GM18873 (cell line): Measurements from ENCODE around the gene YOD1.
"Not testable (repeated sequence)": the region's sequence is repeated elsewhere in the genome, so short reads cannot be mapped to it uniquely, and the experiment has no call there.

Experiments
- ATAC-seq: cut with Tn5 transposase; IDR thresholded peaks from one replicate; pipeline ENCODE4 v1.9.1; 2021; ENCODE audit warnings: mild to moderate bottlenecking, moderate library complexity, moderate number of reproducible peaks; ENCODE audit not compliant: unreplicated experiment, low FRiP score

Gene YOD1

DNA sequence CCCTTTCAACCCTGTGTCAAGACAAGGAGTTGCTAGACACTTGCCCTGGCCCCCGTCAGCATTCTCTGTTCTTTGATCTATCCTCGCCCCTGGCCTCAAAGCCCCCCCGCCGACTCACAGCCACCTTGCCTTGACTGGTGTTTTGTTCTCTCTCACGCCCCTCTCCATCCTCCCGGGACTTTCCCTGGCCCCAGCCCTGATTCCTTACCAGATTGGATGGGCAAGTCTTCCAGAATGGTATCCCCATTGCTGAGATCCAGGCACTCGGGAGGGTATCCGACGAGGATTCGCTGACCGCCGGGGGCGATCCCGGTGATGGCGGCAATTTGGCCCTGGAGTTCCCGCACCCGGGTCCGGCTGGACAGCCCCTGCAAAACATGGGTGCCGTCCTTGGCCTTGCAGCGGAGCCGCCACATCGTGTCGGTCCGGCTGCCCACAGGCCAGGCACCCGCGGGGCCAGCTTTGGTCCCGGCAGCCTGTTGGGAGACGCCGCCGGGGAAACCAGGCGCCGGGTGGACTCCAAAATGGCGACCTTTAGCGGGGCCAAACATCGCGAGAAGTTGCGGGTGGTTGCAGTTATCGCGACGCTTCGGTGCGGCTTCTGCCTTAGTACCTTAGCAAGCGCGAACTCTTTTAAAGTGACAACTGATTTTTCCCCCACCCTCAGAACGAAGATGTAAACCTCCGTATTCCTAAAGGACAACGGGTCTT is 373 bp downstream of the YOD1 start:
- no peak for ATAC-seq

DNA sequence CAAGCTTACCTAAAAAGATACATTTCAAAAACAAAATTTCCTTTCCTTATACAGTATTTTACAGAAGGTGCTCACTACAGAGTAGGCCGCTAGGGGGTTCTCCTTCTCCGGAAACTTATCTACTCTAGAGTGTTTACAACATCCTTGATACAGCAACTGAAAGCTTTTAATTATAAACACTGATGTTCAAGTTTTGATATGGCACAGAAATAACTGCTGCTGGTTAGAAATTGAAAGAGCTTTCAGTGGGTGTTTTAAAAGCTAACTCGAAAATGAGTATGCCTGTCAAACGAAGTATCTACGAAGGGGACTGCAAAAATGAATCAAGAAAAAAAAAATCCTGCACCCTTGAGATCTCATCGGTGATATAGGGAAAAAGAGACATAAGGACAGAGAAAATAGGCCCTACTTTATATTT is 1.0 kb downstream of the YOD1 start:
- ATAC-seq, result no peak

GRCh38 chr1:207049514-207049913 is 1.5 kb downstream of the YOD1 start:
- ATAC-seq, result no peak

- no peak for ATAC-seq
Observed at GRCh38 chr1:207049054-207049453, 2.0 kb downstream of the YOD1 start.

DNA sequence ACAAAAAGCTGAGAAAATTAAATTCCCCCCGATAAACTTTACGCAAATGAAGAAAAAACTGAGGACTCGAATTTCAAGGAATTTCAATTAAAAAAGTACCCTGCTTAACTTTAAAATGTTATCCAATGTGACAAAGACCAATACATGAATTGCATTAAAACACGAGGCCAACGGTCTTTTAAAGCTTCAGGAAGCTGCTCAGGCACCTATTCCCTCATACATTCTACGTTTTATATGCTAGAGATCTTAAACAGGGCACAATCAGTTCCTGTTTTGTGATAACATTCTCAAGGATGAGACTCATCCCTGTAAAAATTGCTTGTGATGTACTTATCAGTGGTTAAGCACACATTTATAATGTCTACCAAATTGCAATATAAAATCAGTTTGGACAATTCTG is 3.0 kb downstream of the YOD1 start:
- no peak for ATAC-seq

GRCh38 chr1:207047505-207047904 is 3.5 kb downstream of the YOD1 start:
- ATAC-seq, result no peak

DNA sequence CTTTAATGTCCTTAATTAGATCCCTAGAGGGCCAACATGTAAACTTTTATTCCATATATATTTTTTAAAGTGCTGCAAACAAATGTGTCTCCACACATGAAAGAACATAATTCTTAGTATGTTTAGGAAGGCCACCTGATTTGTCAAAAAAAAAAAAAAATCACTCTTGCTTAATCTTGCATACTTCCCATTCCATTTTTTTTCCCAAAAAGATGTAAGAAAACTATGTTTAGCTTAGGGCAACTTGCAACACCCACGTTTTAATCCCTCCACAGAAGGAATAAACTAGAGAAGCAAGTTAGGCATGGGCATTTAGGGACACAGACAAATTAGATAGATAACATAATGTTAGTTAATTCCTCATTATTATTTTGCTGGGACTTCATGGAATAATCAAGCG is 5.6 kb downstream of the YOD1 start:
- no peak for ATAC-seq

- not testable (repeated sequence) for ATAC-seq
Observed at GRCh38 chr1:207041397-207041796, 9.6 kb downstream of the YOD1 start.

DNA sequence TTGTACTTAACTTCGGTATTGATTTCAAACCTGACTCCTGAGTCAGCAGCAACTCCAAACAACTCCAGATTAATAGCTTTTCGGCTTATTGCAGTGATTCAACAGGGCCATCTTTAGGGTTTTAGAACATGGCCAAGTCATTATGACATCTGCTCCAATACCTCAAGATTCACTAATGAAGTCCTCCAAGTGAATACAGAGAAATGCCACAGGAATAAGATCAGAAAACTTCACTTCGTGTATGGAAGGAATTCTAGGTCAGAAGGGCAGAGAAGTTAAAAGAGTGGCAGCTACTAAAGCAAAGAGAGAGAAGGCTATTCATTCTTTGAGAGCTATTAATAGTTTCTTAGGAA is 10.9 kb downstream of the YOD1 start:
- ATAC-seq, result no peak

DNA sequence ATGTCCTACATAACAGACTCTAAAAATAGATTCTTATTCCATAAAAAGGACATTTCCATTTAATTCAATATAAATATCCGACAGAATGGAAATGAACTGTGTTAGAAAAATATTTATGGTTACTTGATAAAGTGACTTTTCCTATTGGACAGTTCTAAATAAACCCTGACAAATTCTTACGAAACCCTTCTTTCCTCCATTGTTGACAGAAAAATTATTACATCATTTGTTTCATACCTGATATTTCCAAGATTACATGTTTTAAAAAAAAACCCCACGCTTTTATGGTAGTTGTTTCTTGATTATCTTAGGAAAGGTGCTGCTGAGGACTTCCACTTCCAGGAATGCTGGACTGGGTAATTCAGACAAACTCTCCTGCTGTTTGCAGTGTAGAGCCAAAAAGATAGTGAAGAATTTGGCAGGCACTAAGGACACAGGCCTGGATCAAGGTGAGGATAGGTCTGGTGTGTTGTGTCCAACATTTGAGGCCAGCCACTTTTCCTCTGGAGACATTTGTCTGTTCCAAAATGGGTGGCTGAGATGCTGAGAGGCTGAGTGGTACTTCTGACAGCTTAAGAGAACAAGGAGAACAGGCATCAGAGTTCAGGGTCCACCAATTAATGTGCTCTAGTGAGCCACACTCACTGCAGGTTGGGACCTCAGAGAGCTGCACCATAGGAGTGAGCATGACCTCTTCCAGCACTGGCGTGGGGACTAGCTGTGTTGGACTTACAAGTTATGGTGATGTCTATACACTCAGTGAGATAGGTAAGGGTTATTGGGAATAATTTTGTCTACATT is 11.4 kb downstream of the YOD1 start:
- no peak for ATAC-seq

DNA sequence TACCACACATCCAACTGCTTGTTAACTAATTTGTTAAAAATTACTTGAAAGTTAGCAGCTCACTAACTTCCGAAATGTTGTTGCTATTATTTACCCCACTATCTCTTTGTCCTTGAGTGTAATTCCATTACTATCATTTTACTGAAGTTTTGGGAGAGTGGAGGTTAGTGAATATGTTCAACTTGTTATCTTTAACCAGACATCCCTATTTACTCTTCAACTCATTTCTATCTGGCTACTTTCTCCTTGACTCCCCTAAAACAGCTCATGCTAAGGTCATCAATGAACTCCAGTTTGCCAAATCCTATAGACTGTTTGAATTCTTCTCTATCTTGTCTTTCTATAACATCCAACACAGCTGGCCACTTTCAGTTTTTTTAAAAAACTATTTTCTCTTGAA is 14.1 kb downstream of the YOD1 start:
- no peak for ATAC-seq

- no peak for ATAC-seq
Observed at GRCh38 chr1:207035877-207036551, 15.0 kb downstream of the YOD1 start.

GRCh38 chr1:207034998-207035397 is 16.0 kb downstream of the YOD1 start:
- ATAC-seq, result no peak

GRCh38 chr1:207034208-207034607 is 16.8 kb downstream of the YOD1 start:
- ATAC-seq, result no peak

DNA sequence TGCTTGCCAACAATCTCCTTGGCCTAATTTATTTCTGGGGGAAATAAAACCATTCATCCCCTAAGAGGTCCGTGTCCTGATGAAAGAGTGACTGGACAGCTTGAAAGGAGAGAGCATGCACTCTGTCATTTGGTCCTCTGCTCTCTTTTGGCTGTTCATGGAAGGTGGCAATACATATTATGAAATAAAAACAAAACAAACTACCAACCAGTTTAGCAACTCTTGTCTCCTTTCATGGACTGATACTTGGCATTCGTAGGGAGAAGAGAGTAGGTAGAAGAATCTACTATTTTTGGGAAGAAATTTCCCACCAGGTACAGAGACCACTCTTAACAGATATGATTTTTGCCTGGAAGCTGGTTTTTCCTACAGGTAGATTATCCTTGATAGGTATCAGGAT is 17.7 kb downstream of the YOD1 start:
- no peak for ATAC-seq

GRCh38 chr1:207032528-207033017 is 18.4 kb downstream of the YOD1 start, which contains the start of gene C1orf116:
TSS of gene C1orf116 (minus strand) at chr1:207032756. CDS start at chr1:207027598, 5,158 bp downstream.
- no peak for ATAC-seq

- ATAC-seq, result no peak
Observed at GRCh38 chr1:207031632-207032264, 19.3 kb downstream of the YOD1 start.

DNA sequence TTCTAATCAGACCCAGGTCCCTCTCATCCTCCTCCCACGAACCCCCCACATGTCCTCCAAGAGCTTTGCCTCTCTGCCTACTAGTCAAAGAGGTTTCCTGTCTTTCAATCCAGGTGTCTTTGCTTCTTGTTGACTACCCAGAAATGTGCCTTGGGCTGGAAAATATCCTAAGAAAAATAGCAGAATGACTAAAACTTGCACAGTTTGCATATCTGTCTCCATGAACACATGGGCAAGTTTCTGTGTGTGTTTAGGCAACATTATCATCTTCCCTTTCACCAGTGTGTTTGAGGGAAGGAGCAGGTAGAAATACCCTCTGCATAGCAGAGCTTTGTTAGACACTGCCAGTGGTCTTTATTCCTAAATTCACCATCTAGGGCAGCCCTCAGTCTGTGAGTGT is 20.0 kb downstream of the YOD1 start:
- ATAC-seq, result no peak

- ATAC-seq, result no peak
Observed at GRCh38 chr1:207030522-207031009, 20.4 kb downstream of the YOD1 start.

DNA sequence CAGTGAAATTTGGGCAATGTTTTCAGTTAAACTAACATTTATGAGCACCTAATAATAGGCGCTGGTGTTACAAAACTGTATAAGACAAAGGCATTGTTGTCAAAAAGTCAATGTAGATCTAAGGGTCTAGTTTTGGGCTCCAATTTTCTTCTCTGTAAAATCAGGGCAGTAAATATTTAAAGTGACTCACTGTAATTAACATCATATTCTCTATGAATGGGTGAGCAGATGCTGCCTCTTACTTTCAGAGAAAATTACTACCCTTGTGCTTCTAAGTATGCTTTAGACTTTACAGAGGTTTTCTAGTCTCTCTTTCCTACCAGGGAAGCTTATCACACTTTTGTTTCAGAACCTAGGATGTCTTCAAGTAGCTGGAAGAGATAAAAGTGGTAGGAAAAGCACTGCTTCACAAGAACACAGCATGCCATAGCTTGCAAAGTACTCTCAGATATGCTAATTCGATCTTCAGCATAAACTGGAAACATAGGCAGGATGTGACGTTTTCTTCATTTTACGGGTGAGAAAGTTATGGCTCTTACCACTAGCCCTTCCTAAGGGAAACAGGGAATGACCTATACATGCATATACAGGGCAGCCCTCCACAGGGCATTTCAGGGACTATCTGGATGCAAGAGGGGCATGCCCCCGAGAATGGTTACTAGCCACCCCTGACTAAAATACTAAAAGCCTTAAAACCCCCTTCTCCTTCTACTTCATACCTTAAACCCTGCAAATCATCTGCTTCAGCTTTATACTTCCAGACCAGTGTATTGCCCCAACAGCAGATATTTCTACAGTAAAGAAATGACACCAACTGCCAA is 21.1 kb downstream of the YOD1 start:
- ATAC-seq, result no peak
